Stimulated activated CD8-positive, alpha-beta memory T cell treated with anti-CD3 and anti-CD28 coated beads, Interleukin-7, amount 100 ng/mL, for 24 hours (primary cell): Measurements from ENCODE around the gene PAPPA.

Experiments
- DNase-seq: peaks from one replicate; pipeline ENCODE4 v3.0.0-alpha.2; 2020; ENCODE audit warnings: low read depth

The PAPPA gene

DNA sequence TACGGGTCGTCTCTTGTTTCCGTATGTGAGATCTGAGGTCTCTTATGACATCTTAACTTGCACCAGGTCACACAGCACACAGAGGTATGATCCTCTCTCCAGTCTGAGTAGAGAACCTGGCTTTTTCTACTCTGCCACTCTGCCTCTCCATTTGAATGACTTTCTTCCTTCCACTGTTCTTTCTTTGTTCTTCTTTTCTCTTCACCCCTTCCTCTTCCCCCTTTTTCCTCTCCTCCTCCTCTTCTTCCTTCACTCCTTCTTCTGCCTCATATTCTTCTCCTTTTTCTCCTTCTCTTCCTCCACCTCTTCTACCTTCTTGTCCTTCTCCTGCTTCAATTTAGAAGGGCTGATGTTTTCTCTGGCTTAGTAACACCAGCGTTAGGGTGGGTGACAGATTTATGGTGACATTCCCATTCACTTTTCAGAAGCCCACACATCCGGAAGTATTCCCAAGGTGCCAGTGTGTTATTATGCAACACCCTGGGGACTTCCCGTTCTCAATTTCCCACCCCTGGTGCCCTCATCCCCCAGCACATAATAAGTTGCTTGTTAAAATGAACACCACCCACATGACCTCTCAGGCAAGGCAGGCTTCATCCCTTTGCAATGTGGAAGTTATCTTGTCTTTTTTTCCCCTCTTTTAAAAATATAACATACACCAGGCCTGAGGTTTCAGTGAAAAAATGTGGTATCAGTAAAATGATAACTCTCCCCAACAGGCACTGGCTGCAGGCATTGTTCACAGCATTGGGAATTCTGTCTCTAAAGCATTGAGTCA lies 122.0 kb downstream of the PAPPA start:
- no peak for DNase-seq

DNA sequence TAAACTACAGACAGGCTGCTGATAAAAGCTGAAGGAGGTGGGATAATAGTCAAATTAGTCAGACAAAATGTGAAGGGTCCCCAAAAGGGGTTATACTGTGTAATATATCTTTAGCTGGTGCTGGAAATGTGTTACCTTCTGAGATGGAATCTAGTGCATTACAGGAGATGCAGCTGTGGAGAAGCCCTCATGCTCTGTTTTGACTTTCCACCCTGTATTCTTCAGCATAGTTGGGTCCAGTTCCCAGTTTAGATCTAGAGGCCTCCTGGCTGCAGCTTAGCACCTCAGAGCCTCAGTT lies 122.6 kb downstream of the PAPPA start:
- DNase-seq = no peak

DNA sequence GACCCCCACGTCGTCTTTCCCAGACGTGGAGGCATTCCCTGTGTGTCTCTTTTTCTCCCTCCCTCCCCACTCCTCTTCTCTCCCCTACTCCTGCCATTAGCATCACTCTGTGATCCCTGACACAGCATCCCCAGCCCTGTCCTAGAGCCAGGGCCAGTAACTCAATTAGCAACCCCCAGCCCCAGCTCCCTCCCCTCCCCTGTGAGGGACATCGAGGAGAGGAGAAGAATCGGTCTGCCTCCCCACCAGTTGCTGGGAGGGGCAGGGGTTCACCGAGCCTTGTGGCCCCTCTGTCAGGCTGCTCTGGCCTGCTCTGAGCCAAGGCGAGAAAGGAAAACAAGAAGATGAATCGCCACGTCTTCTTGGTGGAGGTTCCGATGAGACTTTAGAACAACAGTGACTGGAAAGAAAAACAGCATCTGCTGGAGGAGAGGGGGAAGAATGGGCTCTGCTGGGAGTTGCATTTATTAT lies 123.1 kb downstream of the PAPPA start:
- DNase-seq = no peak

DNA sequence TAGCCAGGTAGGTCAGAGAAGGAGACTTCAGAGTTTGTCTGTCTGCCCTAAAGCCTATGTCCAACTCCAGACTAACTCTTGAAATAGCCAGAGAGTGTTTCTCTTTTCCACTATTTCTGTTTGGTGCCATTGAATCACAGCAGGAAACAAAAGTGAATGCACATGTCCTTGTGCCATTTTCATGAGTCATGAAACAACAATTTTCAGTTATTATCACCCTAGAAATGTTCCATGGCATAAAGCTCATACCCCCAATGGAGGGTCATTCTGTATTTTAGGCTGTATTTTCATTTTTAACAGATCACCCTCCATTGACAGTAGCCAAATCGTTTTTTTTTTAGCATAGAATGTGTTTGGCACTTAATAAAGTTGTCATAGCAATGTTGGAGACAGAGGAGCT lies 124.7 kb downstream of the PAPPA start:
- DNase-seq = no peak

DNA sequence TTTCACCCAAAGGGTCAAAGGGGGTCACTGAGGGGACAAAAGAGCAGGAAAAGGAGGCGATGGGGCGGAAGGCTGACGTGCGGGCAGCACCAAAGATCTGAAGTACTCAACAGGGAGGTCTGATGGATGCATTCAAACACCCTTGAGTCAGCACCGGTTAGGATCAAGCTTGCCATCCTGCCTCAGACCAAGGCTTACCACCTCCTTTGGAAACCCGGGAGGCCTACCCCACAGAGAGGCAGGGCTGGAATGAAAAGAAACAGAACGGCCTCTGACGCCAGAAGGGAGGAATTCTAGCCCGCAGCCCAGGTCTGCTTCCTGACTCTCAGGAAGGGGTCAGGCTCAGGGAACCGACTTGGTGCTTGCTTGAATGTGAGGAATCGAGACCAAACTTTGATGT lies 125.6 kb downstream of the PAPPA start:
- DNase-seq = no peak

DNA sequence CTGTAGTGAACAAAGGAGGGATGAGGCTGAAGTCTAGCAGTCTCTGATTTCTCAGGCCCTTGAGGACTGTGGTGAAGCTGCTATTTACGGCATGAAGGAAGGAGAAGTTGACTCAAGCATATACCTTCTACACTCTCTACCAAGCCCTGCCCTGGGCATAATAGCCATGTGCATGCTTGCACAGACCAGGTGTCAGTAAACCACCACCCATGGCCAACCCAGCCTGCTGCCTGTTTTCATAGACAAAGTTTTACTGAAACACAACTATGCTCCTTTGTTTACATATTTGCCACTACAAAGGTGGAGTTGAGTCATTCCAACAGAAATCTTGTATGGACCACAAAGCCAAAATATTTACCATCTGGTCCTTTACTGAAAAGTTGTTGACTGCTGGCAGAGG lies 126.9 kb downstream of the PAPPA start:
- no peak for DNase-seq

DNA sequence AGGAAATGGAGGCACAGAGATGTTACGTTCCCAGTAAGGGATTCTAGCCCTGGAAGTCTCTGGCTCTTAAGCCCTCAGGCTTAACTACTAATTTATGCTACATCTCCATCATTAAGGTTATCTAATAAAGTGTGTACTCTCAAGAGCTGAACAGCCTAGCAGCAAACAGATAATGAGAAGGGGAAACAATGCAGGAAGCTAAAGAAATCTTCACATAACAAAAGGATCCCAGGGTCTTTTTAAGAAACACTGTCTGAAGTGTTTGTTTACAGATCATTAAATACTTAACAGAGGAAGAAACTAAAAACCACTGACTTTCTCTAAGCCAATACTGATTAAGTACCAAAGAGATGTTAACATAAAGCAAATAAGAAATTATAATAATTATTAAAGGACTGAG lies 129.0 kb downstream of the PAPPA start:
- no peak for DNase-seq

DNA sequence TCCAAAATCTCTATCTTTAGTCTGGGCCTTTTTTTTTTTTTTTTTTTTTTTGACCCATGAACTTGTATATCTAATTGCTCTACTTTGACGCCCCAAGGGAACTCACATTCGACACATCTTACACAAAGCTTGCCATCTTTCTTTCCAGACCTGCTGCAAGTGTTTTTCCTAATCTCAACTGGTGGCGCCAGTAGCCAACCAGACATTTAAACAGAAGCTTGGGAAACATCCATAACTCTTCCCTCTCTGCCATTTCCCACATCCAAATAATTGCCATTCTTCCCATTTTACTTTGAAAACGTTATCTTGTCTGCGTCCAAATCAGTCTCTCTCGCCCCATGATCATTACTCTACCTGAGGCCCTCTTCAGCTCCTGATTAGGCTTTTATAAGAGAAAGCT lies 130.9 kb downstream of the PAPPA start:
- DNase-seq = no peak

DNA sequence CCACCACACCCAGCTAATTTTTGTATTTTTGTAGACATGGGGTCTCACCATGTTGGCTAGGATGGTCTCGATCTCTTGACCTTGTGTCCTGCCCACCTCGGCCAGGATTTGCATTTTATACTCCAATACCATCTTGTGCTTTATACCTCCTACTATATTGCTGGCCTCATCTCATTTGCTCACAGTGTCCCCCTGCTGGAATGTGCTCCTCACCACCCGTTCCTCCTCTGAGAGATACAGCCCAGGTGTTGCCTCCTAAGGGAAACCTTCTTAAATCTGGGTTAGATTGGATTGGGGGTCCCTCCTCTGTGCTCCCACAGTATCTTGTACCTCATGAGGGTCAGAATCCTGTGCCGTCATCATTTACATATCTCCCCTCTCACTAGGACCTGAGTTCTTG lies 131.7 kb downstream of the PAPPA start:
- no peak for DNase-seq

DNA sequence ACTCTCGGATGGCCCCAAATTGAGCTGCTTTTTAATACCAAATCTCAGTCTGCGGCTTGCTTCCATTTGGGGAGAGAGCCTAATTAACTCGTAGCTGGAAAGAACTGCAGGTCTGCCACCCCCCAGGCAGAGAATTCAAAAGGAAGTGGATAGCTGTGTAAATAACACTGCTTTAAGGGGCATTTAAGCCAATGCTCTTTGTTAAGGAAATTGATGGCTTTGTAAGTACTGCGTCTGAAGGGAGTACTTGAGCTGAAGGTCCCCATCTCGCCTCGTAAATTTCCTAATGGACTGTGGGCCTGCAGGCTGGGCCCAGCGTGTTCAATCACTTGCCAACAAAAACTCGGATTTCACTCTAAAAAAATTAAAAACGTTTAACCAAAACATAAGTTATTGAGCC lies 132.7 kb downstream of the PAPPA start:
- no peak for DNase-seq

DNA sequence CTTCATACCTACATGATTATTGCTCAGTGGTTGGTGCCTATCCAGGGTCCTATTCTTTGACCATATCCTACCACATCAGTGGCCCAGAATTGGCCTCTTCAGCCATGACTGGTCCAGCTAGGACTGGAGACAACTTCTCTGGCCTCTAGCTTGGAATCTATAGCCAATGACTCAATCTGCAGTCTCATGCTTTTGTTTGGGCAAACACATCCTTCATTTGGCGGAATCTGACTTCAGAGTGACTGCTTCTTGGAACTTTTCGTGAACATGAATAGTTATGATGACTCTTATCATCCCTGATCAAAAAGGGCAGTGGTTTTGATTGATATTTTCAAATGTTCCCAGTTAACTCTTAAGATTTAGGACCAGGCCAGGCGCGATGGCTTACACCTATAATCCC lies 134.1 kb downstream of the PAPPA start:
- no peak for DNase-seq

DNA sequence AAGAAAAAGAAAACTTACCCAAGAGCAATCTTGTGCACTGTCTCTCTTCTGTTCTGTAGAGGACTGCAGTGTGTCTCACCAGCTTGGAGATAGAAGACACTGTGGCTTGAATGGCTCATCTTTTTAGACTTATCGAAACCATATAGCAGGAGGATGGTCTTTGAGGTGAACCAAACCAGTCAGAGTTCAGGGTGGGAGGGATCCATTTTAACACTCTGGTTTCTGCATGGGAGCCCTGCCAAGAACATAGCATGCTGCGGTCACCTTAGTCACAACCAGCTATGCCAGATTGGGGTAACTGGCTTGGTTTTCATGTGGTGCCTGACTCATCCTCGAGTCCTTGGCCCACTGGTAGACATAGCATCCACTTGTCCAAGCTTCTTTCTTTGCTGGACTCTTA lies 135.1 kb downstream of the PAPPA start:
- DNase-seq = no peak

DNA sequence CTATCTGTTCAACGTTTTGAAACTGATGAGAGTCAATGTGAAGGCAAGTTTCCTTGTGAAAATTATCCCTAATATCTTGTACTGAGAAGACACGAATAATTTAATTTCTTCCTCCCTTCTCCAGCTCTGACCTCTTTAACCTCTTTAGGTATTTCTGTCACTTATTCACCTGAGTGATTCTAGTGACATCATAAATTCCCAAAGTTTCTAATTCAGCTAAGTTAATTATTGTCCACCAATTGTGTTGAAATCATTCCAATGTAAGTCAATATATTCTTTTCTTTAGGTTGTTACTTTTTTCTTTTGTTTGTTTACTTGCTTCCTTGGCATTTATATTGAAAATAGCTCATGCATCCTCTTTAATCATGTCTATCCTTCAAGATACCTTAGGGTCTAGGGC lies 143.8 kb downstream of the PAPPA start:
- DNase-seq = no peak

DNA sequence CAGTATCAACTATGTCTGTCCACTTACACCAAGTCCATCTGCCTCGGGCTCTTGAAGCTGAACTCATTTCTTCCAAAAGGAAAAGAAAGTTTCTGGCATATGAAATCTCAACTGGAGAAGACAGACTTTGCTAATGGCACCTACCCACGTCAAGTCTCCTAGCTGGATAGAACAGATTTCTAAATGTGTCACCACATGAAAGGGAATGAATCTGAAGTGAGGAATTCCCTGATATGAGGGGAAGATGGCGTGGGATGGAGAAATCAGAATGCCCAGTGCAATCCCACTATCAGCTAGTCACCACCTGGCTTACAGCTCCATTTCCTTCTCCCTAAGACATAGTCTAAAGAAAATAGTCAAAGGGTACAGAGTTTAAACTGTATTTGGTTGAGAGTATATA lies 144.7 kb downstream of the PAPPA start:
- no peak for DNase-seq

DNA sequence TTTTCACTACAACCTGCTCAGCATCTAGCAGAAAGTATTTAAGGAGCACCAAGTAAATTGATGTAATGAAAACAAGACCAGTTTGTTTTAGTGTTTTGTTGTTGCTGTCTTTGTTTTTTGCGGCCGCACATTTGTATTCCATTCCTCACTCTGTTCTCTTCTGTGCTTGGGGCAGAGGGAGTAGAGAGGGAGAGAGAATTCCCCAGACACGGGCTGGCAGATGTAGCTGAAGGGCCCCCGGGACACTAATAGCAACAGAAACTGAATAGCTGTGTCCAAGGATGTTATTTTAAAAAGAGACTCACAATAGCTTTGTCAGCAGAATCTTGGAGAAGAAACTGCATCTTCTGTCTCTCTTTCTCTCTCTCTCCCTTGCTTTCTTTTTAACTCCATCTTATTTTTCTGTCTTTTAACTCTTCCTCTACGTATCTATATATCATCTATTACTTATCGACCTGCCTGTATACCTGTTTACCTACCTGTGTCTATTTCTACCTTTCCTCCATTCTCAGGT lies 145.3 kb downstream of the PAPPA start:
- DNase-seq = no peak

DNA sequence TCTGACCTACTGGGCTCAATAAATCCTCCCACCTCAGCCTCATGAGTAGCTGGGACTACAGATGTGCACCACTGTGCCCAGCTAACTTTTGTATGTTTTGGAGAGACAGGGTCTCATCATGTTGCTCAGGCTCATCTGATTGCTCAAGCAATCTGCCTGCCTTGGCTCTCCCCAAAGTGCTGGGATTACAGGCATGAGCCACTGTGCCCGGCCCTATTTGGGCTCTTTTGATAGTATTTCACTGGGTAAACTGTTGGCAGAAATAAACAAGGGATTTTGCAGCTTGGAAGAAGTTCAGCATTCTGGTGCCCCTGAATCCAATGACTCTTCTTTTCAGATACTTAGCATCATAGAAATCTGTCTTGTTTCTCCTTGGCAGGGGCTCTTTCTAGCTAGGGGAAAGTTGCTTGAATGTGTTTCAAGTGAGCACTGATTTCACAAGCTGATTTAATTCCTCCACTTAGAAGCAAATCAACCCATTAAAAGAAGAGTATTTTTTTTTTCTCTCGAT lies 146.8 kb downstream of the PAPPA start:
- no peak for DNase-seq

DNA sequence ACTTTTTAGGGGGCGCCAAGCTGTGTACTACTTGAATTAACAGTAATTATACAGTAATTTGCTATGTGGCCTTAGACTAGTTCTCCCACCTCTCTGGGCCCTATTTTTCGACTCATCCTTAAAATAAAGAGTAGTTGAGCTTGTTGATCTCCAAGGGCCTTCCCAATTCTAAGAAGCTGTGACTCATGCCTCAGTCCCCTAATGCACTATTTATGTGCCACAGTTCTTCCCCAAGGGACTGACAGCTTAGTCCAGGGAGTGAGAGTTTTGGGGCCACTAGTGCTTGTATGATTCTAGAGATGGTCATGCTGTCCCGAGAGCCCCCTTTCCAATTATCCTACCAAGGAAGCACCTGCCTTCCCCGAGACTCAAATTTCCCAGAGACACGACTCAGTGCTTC lies 149.7 kb downstream of the PAPPA start:
- DNase-seq = no peak

DNA sequence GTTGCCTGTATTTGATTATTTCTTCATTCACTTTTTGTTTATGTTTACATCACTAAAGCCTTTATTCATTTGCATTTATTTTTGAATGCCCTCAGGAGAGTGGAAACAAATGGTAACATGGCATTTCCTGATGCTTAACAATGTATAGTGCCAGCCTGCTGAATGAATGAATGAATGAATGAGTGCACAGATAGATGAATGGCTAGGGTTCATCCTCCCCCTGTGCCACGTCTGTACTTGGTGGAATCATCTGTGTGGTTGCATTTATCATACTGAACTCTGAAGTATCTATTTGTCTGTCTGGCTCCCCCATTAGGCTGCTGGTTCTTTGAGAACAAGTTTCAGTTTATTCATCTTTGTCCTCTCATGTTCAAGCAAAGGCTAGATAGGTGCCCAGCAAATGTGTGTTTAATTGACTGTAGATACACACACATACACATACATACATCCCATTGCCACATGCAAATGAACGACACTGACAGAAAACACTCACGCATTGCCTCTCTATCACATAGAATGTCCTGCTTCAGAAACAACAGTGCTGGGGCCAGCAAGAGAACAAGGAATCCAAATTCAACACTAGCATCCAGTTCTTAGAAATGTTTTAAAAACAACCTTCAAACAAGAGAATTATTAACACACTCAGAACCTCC lies 150.4 kb downstream of the PAPPA start:
- no peak for DNase-seq

DNA sequence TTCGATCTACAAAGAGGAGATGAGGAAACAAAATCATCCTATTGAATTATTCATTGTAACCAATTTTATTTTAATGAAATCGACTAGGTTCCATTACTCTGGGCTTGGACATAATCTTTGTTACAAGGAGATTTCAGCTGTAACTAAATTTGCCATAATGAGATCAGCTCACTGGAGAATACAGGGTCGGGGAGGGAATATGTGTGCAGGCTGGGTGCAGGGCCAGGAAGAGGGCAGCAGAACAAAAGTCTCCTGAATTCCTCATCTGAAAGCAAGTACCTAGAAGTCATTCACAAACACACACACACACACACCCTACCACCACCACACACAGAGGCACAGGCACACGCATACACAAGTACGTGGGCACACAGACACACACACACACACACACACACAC lies 151.2 kb downstream of the PAPPA start:
- no peak for DNase-seq

DNA sequence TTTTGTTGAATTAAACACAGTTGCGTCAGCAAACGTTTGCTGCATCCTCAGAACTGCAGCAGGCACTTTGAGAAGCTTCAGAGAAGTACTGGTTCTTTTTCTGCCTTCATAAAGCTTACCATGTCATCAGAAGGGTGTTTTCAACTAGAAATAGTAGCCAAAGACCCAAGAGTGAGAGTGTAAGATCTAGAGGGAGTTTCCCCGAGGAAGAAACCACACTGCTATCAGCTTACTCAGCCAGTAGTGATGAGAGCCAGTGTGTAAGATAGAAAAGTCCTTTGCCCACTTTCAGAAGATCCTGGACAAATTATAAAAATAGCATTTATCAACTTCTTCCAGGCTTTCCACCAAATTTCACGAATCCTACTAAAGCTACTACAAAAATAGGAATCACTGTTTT lies 154.5 kb downstream of the PAPPA start:
- DNase-seq = no peak

DNA sequence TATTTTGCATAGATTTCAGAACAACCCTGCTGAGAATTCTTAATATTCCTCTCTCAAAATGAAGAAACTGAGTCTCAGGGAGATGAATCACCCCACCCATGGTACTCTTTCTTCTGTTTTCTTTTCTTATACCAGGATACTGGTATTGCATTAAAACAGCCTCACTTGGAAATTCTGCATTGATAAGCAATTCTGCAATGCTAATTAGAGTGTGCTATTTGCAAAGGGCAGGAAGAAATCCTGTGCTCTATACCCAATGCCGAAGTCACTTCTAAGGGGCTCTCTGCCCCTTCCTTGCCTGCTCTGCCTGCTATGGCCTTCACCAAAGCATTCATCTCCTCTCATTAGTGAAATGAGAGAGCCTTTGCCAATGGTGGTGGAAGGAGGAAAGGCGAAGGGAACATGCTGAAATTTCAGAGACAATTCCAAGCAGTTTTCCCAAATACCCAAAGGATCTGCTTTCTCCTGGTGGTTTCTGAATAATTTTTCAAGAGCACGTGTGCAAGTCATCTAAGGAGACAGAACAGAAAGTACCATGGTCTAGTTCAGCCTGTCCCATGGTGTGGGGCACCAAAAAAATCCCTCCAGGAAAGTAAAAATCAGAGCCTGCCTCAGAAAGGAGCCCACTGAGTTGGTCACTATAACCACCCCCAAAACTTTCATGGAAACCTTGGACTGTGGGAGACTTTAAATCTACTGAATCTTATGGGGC lies 156.5 kb downstream of the PAPPA start:
- DNase-seq = no peak

DNA sequence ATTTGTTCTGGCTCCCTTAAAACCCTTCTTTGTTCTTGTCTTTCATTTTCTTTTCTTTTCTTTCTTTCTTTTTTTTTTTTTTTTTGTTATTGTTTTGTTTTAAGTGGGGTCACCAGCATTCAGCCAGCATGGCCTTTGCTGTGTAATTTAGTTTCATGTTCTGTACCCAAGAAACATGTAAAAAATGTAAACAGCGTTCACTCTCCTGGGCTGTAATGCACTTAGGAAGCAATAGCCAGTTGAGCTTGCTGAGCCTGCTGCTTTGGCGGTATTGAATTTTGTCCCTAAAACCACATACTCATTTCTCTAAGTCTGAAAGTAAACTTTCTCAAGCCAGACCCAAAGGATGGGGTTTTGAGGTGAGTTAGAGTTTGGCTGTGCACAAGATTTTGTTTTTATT lies 158.6 kb downstream of the PAPPA start:
- DNase-seq = no peak

DNA sequence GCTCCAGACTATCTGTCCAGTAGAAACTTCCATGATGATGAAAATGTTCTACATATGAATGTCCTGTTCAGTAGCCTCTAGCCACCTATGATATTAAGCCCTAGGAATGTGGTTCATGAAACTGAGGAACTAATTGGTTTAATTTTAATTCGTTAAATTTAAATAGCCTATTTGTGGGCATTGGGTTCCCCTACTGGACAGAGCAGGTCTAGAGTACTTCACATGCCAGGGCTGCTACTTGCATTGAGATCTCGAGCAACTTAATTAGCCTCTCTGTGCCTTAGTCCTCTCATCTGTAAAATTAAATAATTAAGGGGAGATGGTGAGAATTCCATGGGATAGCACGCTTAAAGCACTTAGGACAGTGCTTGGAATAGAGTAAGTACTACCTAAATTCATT lies 160.0 kb downstream of the PAPPA start:
- DNase-seq = no peak
